ENCODE data around the gene PPARA. TPM values are rescaled to one million over a fixed set of nuclear protein-coding genes. Genes with fewer than 3 reads are reported as not detected.

Gene PPARA
- polyA plus RNA-seq, 1 of the 3 experiments (the other 2 are of a cell fraction) = 4.5 TPM

DNA sequence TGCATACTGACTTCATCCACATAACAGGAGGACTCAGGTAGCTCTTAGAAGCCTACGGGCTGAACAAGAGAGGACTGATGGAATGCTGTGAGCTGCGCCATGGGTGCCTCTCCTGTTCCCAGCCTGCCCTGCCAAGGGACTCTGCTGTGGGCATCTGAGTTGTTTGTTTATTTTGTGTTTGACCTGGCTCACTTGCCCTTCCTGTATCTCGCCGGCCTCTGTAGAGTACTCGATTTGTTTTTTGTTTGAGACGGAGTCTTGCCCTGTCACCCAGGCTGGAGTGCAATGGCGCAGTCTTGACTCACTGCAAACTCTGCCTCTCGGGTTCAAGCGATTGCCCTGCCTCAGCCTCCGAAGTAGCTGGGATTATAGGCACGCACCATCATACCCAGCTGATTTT is 119.2 kb downstream of the PPARA start (continued):
- TF ChIP-seq, protein P1, sequence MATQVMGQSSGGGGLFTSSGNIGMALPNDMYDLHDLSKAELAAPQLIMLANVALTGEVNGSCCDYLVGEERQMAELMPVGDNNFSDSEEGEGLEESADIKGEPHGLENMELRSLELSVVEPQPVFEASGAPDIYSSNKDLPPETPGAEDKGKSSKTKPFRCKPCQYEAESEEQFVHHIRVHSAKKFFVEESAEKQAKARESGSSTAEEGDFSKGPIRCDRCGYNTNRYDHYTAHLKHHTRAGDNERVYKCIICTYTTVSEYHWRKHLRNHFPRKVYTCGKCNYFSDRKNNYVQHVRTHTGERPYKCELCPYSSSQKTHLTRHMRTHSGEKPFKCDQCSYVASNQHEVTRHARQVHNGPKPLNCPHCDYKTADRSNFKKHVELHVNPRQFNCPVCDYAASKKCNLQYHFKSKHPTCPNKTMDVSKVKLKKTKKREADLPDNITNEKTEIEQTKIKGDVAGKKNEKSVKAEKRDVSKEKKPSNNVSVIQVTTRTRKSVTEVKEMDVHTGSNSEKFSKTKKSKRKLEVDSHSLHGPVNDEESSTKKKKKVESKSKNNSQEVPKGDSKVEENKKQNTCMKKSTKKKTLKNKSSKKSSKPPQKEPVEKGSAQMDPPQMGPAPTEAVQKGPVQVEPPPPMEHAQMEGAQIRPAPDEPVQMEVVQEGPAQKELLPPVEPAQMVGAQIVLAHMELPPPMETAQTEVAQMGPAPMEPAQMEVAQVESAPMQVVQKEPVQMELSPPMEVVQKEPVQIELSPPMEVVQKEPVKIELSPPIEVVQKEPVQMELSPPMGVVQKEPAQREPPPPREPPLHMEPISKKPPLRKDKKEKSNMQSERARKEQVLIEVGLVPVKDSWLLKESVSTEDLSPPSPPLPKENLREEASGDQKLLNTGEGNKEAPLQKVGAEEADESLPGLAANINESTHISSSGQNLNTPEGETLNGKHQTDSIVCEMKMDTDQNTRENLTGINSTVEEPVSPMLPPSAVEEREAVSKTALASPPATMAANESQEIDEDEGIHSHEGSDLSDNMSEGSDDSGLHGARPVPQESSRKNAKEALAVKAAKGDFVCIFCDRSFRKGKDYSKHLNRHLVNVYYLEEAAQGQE (IDR thresholded peaks at IDR 0.05; ENCODE audit: low read depth, low read length) = no peak
- TF ChIP-seq POLR2AphosphoS5 (IDR thresholded peaks at IDR 0.05; ENCODE audit: low read depth, low read length) (no peak), ELF1 (IDR thresholded peaks at IDR 0.05) (no peak)

DNA sequence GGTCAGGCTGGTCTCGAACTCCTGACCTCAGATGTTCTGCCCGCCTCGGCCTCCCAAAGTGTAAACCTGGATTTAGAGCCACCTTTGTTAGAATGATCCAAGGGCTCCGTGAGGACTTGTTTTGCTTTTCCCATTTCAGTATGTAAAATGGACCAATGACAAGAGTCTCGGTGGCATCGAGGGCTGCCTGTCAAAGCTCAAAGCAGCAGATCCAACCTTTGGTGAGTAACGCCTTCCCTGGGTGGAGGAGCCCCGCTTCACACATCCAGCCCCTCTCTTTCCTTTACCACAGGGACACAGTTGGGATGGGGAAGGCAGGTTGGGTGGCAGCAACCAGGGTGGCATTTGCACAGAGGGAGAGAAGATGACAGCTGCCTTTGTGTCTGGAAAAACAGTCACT is 121.9 kb downstream of the PPARA start:
- no peak for DNase-seq
- CTCF ChIA-PET = no interaction called here
- Histone ChIP-seq H4K20me1 (ENCODE audit: insufficient read depth) (no peaks in the 10 kb centered on the region), H3F3A (replicated peaks; ENCODE audit: insufficient read depth) (peaks cover 6% of the 10 kb centered on the region), H2AFZ (ENCODE audit: low read depth) (no peak overlapping the region), H3K27me3 (ENCODE audit: insufficient read depth) (no peaks in the 10 kb centered on the region), H3K9me3 (no peaks in the 10 kb centered on the region), H3K4me3 (ENCODE audit: low read depth in 2 of 2, low read length in 1 of 2) (no peak overlapping the region), H3K27ac (ENCODE audit: low read depth in 2 of 2, low read length in 1 of 2) (no peak overlapping the region), H3K4me2 (no peak overlapping the region), H3K4me1 (ENCODE audit: control insufficient read depth in 1 of 2, insufficient read depth in 2 of 2, low read depth in 1 of 2, low read length in 1 of 2) (peaks cover 0 to 12% of the 10 kb centered on the region in 2 experiments; a peak in 2 of 4 replicates), H3K79me2 (ENCODE audit: insufficient read depth) (peaks cover 26% of the 10 kb centered on the region), H3K9me2 (no peaks in the 10 kb centered on the region), H3K36me3 (replicated peaks in 1 of 2; ENCODE audit: control insufficient read depth in 1 of 2, insufficient read depth in 2 of 2, low read length in 1 of 2) (peaks cover 24 to 36% of the 10 kb centered on the region in 2 experiments), H3K9ac (no peak overlapping the region)
- POLR2A ChIA-PET = no interaction called here
- 99% methylated on average over 7 of the region's 8 CpGs for WGBS (ENCODE audit: low lambda C conversion rate)
- TF ChIP-seq MXI1 (IDR thresholded peaks at IDR 0.05; ENCODE audit: low read depth, low read length) (no peak), GABPA (IDR thresholded peaks at IDR 0.05; ENCODE audit: low read depth) (no peak), FOXJ3 (CRISPR knock-in tag; IDR thresholded peaks at IDR 0.05) (no peak), NFIC (IDR thresholded peaks at IDR 0.05; ENCODE audit: borderline replicate concordance) (no peak), CHD2 (IDR thresholded peaks at IDR 0.05; ENCODE audit: low read length, partially characterized antibody) (no peak), NRF1 (IDR thresholded peaks at IDR 0.05; ENCODE audit: low read depth, low read length) (no peak), POLR2AphosphoS5 (IDR thresholded peaks at IDR 0.05; ENCODE audit: low read depth, low read length) (no peak), YY1 (IDR thresholded peaks at IDR 0.05; ENCODE audit: low read depth) (no peak), EZH2phosphoT487 (IDR thresholded peaks at IDR 0.05; ENCODE audit: borderline replicate concordance, low read depth) (no peak), TCF12 (IDR thresholded peaks at IDR 0.05) (no peak), EP300 (IDR thresholded peaks at IDR 0.05; ENCODE audit: borderline replicate concordance in 1 of 2, low read depth in 1 of 2, low read length in 1 of 2) (no peak), JUND (IDR thresholded peaks at IDR 0.05) (no peak), MEF2A (IDR thresholded peaks at IDR 0.05; ENCODE audit: borderline replicate concordance, low read depth) (no peak), SIN3A (IDR thresholded peaks at IDR 0.05; ENCODE audit: borderline replicate concordance, low read depth, low read length) (no peak)
- TF ChIP-seq, protein P2, sequence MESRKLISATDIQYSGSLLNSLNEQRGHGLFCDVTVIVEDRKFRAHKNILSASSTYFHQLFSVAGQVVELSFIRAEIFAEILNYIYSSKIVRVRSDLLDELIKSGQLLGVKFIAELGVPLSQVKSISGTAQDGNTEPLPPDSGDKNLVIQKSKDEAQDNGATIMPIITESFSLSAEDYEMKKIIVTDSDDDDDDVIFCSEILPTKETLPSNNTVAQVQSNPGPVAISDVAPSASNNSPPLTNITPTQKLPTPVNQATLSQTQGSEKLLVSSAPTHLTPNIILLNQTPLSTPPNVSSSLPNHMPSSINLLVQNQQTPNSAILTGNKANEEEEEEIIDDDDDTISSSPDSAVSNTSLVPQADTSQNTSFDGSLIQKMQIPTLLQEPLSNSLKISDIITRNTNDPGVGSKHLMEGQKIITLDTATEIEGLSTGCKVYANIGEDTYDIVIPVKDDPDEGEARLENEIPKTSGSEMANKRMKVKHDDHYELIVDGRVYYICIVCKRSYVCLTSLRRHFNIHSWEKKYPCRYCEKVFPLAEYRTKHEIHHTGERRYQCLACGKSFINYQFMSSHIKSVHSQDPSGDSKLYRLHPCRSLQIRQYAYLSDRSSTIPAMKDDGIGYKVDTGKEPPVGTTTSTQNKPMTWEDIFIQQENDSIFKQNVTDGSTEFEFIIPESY (IDR thresholded peaks at IDR 0.05; ENCODE audit: borderline replicate concordance, low read depth) = no peak
- TF ChIP-seq, protein P3, sequence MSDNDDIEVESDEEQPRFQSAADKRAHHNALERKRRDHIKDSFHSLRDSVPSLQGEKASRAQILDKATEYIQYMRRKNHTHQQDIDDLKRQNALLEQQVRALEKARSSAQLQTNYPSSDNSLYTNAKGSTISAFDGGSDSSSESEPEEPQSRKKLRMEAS (IDR thresholded peaks at IDR 0.05; ENCODE audit: low read depth) = no peak
- TF ChIP-seq, protein P4, sequence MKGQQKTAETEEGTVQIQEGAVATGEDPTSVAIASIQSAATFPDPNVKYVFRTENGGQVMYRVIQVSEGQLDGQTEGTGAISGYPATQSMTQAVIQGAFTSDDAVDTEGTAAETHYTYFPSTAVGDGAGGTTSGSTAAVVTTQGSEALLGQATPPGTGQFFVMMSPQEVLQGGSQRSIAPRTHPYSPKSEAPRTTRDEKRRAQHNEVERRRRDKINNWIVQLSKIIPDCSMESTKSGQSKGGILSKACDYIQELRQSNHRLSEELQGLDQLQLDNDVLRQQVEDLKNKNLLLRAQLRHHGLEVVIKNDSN (IDR thresholded peaks at IDR 0.05; ENCODE audit: borderline replicate concordance, low read depth) = no peak
- TF ChIP-seq, protein P5, sequence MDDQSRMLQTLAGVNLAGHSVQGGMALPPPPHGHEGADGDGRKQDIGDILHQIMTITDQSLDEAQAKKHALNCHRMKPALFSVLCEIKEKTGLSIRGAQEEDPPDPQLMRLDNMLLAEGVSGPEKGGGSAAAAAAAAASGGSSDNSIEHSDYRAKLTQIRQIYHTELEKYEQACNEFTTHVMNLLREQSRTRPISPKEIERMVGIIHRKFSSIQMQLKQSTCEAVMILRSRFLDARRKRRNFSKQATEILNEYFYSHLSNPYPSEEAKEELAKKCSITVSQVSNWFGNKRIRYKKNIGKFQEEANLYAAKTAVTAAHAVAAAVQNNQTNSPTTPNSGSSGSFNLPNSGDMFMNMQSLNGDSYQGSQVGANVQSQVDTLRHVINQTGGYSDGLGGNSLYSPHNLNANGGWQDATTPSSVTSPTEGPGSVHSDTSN (IDR thresholded peaks at IDR 0.05) = no peak
